GM12865 (cell line): ENCODE results near the gene TBKBP1.
A peak's percentile ranks its signal among the peaks of the same experiment; 100 is the strongest.
"Not testable (repeated sequence)": the region's sequence is repeated elsewhere in the genome, so short reads cannot be mapped to it uniquely, and the experiment has no call there.

Source experiments
- DNase-seq: peaks from one replicate; pipeline ENCODE4 v3.0.0; 2010; ENCODE audit warnings: low read depth
- H3K4me3 ChIP-seq: 2 replicates; pipeline ENCODE4 v1.5.1; 2011; ENCODE audit warnings: mild to moderate bottlenecking, low read depth, low read length, control low read depth
- CTCF ChIP-seq: IDR thresholded peaks from 2 replicates; pipeline ENCODE4 v1.5.1; 2011; ENCODE audit warnings: low read length, control low read depth, low read depth, inconsistent platforms; ENCODE audit not compliant: insufficient read depth; ENCODE audit errors: missing control alignments

Gene TBKBP1

GRCh38 chr17:47738178-47738577 lies 44.2 kb downstream of the TBKBP1 start:
- DNase-seq, result no peak
- TF ChIP-seq CTCF, result no peak
- no peak overlapping the region for H3K4me3 ChIP-seq

GRCh38 chr17:47739150-47739549 lies 45.2 kb downstream of the TBKBP1 start:
- no peak for TF ChIP-seq CTCF
- DNase-seq, result no peak
- H3K4me3 ChIP-seq, result no peak overlapping the region

GRCh38 chr17:47739945-47740344 lies 46.0 kb downstream of the TBKBP1 start:
- not testable (repeated sequence) for DNase-seq, H3K4me3 ChIP-seq

- TF ChIP-seq CTCF, result no peak
- no peak for DNase-seq
- H3K4me3 ChIP-seq, result no peak overlapping the region
Measured at GRCh38 chr17:47741109-47741792, 47.3 kb downstream of the TBKBP1 start.

- no peak for TF ChIP-seq CTCF
- DNase-seq, result no peak
- H3K4me3 ChIP-seq, result no peak overlapping the region
Measured at GRCh38 chr17:47741793-47742145, 47.8 kb downstream of the TBKBP1 start.

GRCh38 chr17:47742319-47743181 lies 48.6 kb downstream of the TBKBP1 start:
- no peak overlapping the region for H3K4me3 ChIP-seq
- peak; percentile 37 for DNase-seq
- peak; percentile 63 for TF ChIP-seq CTCF

GRCh38 chr17:47744168-47745036 lies 50.4 kb downstream of the TBKBP1 start:
- DNase-seq, result no peak
- TF ChIP-seq CTCF, result no peak
- H3K4me3 ChIP-seq, result no peak overlapping the region
